ENCODE measurements around the gene NPDC1. TPM values are rescaled to one million over a fixed set of nuclear protein-coding genes. Genes with fewer than 3 reads are reported as not detected.
"Not testable (repeated sequence)": the region's sequence is repeated elsewhere in the genome, so short reads cannot be mapped to it uniquely, and the experiment has no call there.

NPDC1 gene
- total RNA-seq, 1 donor from 2014 or later: 62.0 TPM

- Mint-ChIP-seq H3K4me1 (ENCODE audit: low read depth) (peaks cover 3% of the 10 kb centered on the region), H3K4me3 (ENCODE audit: low read depth) (no peak overlapping the region), H3K36me3 (ENCODE audit: insufficient read depth) (peaks cover 1% of the 10 kb centered on the region), H3K9me3 (ENCODE audit: low read depth) (no peaks in the 10 kb centered on the region), H3K27me3 (peaks cover 7% of the 10 kb centered on the region), H3K27ac (no peak overlapping the region)
- no peak for DNase-seq (ENCODE audit: low spot score, unreplicated experiment)
- TF ChIP-seq CTCF (IDR thresholded peaks at IDR 0.05; ENCODE audit: unreplicated experiment): no peak
These were observed 18.8 kb upstream of the NPDC1 start for GRCh38 chr9:137064880-137065164.

GRCh38 chr9:137064027-137064879 is 18.3 kb upstream of the NPDC1 start:
- no peaks in the 10 kb centered on the region for H3K9me3 Mint-ChIP-seq (ENCODE audit: low read depth)
- no peak overlapping the region for H3K27ac Mint-ChIP-seq
- DNase-seq (ENCODE audit: low spot score, unreplicated experiment): peak; percentile 65
- peaks cover 7% of the 10 kb centered on the region for H3K27me3 Mint-ChIP-seq
- H3K4me1 Mint-ChIP-seq (ENCODE audit: low read depth): peaks cover 3% of the 10 kb centered on the region
- H3K4me3 Mint-ChIP-seq (ENCODE audit: low read depth): no peak overlapping the region
- peak; percentile 84 for TF ChIP-seq CTCF (IDR thresholded peaks at IDR 0.05; ENCODE audit: unreplicated experiment)
- H3K36me3 Mint-ChIP-seq (ENCODE audit: insufficient read depth): peaks cover 1% of the 10 kb centered on the region

GRCh38 chr9:137063311-137064026 is 17.5 kb upstream of the NPDC1 start:
- Mint-ChIP-seq H3K9me3 (ENCODE audit: low read depth) (no peaks in the 10 kb centered on the region), H3K27ac (no peak overlapping the region), H3K27me3 (peaks cover 12% of the 10 kb centered on the region), H3K36me3 (ENCODE audit: insufficient read depth) (peaks cover 1% of the 10 kb centered on the region), H3K4me1 (ENCODE audit: low read depth) (peaks cover 3% of the 10 kb centered on the region), H3K4me3 (ENCODE audit: low read depth) (no peak overlapping the region)
- no peak for TF ChIP-seq CTCF (IDR thresholded peaks at IDR 0.05; ENCODE audit: unreplicated experiment)
- no peak for DNase-seq (ENCODE audit: low spot score, unreplicated experiment)

- peaks cover 18% of the 10 kb centered on the region for H3K27me3 Mint-ChIP-seq
- not testable (repeated sequence) for H3K36me3 Mint-ChIP-seq (ENCODE audit: insufficient read depth); DNase-seq (ENCODE audit: low spot score, unreplicated experiment); H3K27ac Mint-ChIP-seq; H3K9me3 Mint-ChIP-seq (ENCODE audit: low read depth); H3K4me1 Mint-ChIP-seq (ENCODE audit: low read depth); H3K4me3 Mint-ChIP-seq (ENCODE audit: low read depth)
These were observed 16.8 kb upstream of the NPDC1 start for GRCh38 chr9:137062798-137063197.

GRCh38 chr9:137062384-137062783 is 16.4 kb upstream of the NPDC1 start:
- TF ChIP-seq CTCF (IDR thresholded peaks at IDR 0.05; ENCODE audit: unreplicated experiment): no peak
- no peak for DNase-seq (ENCODE audit: low spot score, unreplicated experiment)
- H3K36me3 Mint-ChIP-seq (ENCODE audit: insufficient read depth): peaks cover 1% of the 10 kb centered on the region
- H3K9me3 Mint-ChIP-seq (ENCODE audit: low read depth): no peaks in the 10 kb centered on the region
- peaks cover 21% of the 10 kb centered on the region for H3K27me3 Mint-ChIP-seq
- no peak overlapping the region for H3K4me3 Mint-ChIP-seq (ENCODE audit: low read depth)
- H3K4me1 Mint-ChIP-seq (ENCODE audit: low read depth): no peaks in the 10 kb centered on the region
- H3K27ac Mint-ChIP-seq: no peak overlapping the region
